Mesenchymal stem cell (in vitro differentiated cells and primary cell): ENCODE data around the gene HOXD11.

Experiments
- DNase-seq: peaks from one replicate; pipeline ENCODE4 v3.0.0-alpha.2; 2013
- H2AFZ ChIP-seq: one replicate; pipeline ENCODE4 v1.6.1; 2013; ENCODE audit warnings: low read depth, mild to moderate bottlenecking, control low read depth, inconsistent platforms, low read length, moderate library complexity
- H2AK5ac ChIP-seq: 2 replicates; pipeline ENCODE4 v1.6.1; 2013; ENCODE audit warnings: low read length, moderate library complexity, mild to moderate bottlenecking, inconsistent platforms; ENCODE audit not compliant: severe bottlenecking
- H2BK120ac ChIP-seq: one replicate; pipeline ENCODE4 v1.6.1; 2013; ENCODE audit warnings: low read depth, mild to moderate bottlenecking, inconsistent platforms, low read length, moderate library complexity
- H2BK12ac ChIP-seq, 2 experiments: one replicate each; pipeline ENCODE4 v1.6.1; 2013; ENCODE audit warnings: inconsistent platforms in 2 of 2, low read length in 2 of 2, mild to moderate bottlenecking in 2 of 2, moderate library complexity in 2 of 2, control low read depth in 1 of 2
- H2BK15ac ChIP-seq: one replicate; pipeline ENCODE4 v1.6.1; 2013; ENCODE audit warnings: mild to moderate bottlenecking, low read depth, inconsistent platforms; ENCODE audit not compliant: poor library complexity, severe bottlenecking
- H2BK5ac ChIP-seq: 2 replicates; pipeline ENCODE4 v1.6.1; 2013; ENCODE audit warnings: low read depth, mild to moderate bottlenecking, low read length, control low read depth, inconsistent platforms; ENCODE audit not compliant: poor library complexity, severe bottlenecking
- H3K14ac ChIP-seq, 2 experiments: one replicate each; pipeline ENCODE4 v1.6.1; 2013; ENCODE audit warnings: inconsistent platforms in 2 of 2, low read length in 2 of 2, control low read depth in 1 of 2, mild to moderate bottlenecking in 1 of 2, moderate library complexity in 1 of 2
- H3K18ac ChIP-seq, 2 experiments: one replicate each; pipeline ENCODE4 v1.6.1; 2013; ENCODE audit warnings: inconsistent platforms in 2 of 2, low read length in 2 of 2, control low read depth in 1 of 2, low read depth in 1 of 2, mild to moderate bottlenecking in 1 of 2
- H3K23ac ChIP-seq, 2 experiments: one replicate each; pipeline ENCODE4 v1.6.1; 2013; ENCODE audit warnings: inconsistent platforms in 2 of 2, low read length in 2 of 2, mild to moderate bottlenecking in 2 of 2, moderate library complexity in 2 of 2, control low read depth in 1 of 2
- H3K27ac ChIP-seq: 2 replicates; pipeline ENCODE4 v1.5.1; 2013; ENCODE audit warnings: mild to moderate bottlenecking, moderate library complexity, low read length, control low read depth, inconsistent platforms; ENCODE audit not compliant: poor library complexity, severe bottlenecking
- H3K27me3 ChIP-seq, 2 experiments: 2 replicates each; pipeline versions ENCODE4 v1.6.1 to v1.7.0; 2013; ENCODE audit warnings: low read length in 2 of 2, mild to moderate bottlenecking in 2 of 2, moderate library complexity in 2 of 2, control low read depth in 1 of 2, inconsistent platforms in 1 of 2; ENCODE audit not compliant: control insufficient read depth in 1 of 2, insufficient read depth in 1 of 2
- H3K36me3 ChIP-seq, 2 experiments: 2 replicates each; pipeline versions ENCODE4 v1.6.1 to v1.7.0; 2013; ENCODE audit warnings: low read length in 2 of 2, control low read depth in 1 of 2, inconsistent platforms in 1 of 2, low read depth in 1 of 2, mild to moderate bottlenecking in 1 of 2; ENCODE audit not compliant: insufficient read depth in 2 of 2, control insufficient read depth in 1 of 2
- H3K4ac ChIP-seq, 2 experiments: one replicate each; pipeline ENCODE4 v1.6.1; 2013; ENCODE audit warnings: inconsistent platforms in 2 of 2, low read length in 2 of 2, mild to moderate bottlenecking in 2 of 2, moderate library complexity in 2 of 2, control low read depth in 1 of 2, low read depth in 1 of 2
- H3K4me1 ChIP-seq: 2 replicates; pipeline ENCODE4 v1.6.1; 2013; ENCODE audit warnings: low read depth, low read length, control low read depth; ENCODE audit not compliant: control insufficient read depth, insufficient read depth
- H3K4me2 ChIP-seq: 2 replicates; pipeline ENCODE4 v1.6.1; 2013; ENCODE audit warnings: low read length, mild to moderate bottlenecking, inconsistent platforms; ENCODE audit not compliant: poor library complexity, severe bottlenecking
- H3K4me3 ChIP-seq, 2 experiments: 2 replicates each; pipeline versions ENCODE4 v1.5.1 to v1.7.0; 2013; ENCODE audit warnings: low read length in 2 of 2, mild to moderate bottlenecking in 2 of 2, control low read depth in 1 of 2, low read depth in 1 of 2; ENCODE audit not compliant: insufficient read depth in 1 of 2
- H3K79me1 ChIP-seq: replicated peaks from 2 replicates; pipeline ENCODE4 v1.6.1; 2013; ENCODE audit warnings: mild to moderate bottlenecking, control low read depth, low read length, inconsistent platforms; ENCODE audit not compliant: poor library complexity, severe bottlenecking
- H3K9ac ChIP-seq: 2 replicates; pipeline ENCODE4 v1.7.0; 2013; ENCODE audit warnings: mild to moderate bottlenecking, low read length, moderate library complexity
- H3K9me3 ChIP-seq: 2 replicates; pipeline ENCODE4 v1.7.0; 2013; ENCODE audit warnings: mild to moderate bottlenecking, low read length; ENCODE audit not compliant: control insufficient read depth
- H4K8ac ChIP-seq: one replicate; pipeline ENCODE4 v1.6.1; 2013; ENCODE audit warnings: inconsistent platforms, mild to moderate bottlenecking, low read length, moderate library complexity
- H4K91ac ChIP-seq: one replicate; pipeline ENCODE4 v1.6.1; 2013; ENCODE audit warnings: mild to moderate bottlenecking, low read length, inconsistent platforms
- WGBS: methylation state at CpG from one replicate; pipeline ENCODE4 v1.1.7; 2013; ENCODE audit warnings: mixed read lengths; 5-methylcytosine and 5-hydroxymethylcytosine counted together

Gene HOXD11

GRCh38 chr2:176098366-176099158, 8.5 kb upstream of the HOXD11 start:
- H3K9me3 ChIP-seq: peaks cover 3% of the 10 kb centered on the region
- no peak overlapping the region for H2AK5ac ChIP-seq
- H4K8ac ChIP-seq: no peak overlapping the region
- H3K18ac ChIP-seq: no peak overlapping the region
- no peak overlapping the region for H3K27ac ChIP-seq
- no peak overlapping the region for H2BK120ac ChIP-seq
- H3K4me1 ChIP-seq: peaks cover 6% of the 10 kb centered on the region
- H2AFZ ChIP-seq: no peak overlapping the region
- H3K4me2 ChIP-seq: no peak overlapping the region
- no peak overlapping the region for H3K23ac ChIP-seq
- DNase-seq: no peak
- H3K36me3 ChIP-seq: no peaks in the 10 kb centered on the region
- H3K79me1 ChIP-seq: no peaks in the 10 kb centered on the region
- 3% methylated on average over 35 of the region's 35 CpGs for WGBS
- H2BK15ac ChIP-seq: no peak overlapping the region
- H3K4ac ChIP-seq: no peak overlapping the region
- no peak overlapping the region for H3K9ac ChIP-seq
- H4K91ac ChIP-seq: no peak overlapping the region
- no peak overlapping the region for H3K14ac ChIP-seq
- H2BK12ac ChIP-seq: no peak overlapping the region
- no peak overlapping the region for H3K4me3 ChIP-seq
- no peak overlapping the region for H2BK5ac ChIP-seq
- peaks cover 97 to 100% of the 10 kb centered on the region in 2 experiments for H3K27me3 ChIP-seq

DNA sequence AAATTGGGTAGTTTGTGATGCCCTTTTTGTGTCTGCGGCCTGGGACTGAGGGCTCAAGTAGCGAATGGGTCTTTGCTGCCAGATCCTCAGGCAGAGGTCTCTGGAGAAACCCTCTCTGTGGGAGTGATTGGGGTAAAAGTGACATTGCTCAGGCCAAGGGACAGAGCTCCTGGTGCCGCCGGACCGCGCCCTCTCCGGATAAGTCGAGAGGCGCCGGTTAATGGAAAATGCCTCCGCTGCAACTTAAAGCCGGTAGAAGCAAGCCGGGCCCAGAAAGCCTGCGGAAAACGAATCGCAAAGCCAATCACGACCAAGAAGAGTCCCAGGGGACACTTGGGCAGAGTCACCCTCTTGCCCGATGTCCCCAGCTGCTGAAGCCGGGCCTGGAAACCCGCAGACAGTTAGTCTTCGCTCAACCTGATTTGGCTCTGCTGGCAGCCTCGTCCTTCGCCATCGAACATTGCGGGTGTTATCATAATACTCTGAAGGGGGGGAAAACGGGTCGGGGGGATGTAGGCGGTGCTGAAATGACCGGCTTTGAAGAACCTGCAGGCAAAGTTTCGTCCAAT, 7.8 kb upstream of the HOXD11 start:
- Histone ChIP-seq H3K79me1 (no peaks in the 10 kb centered on the region), H4K91ac (no peak overlapping the region), H3K36me3 (no peaks in the 10 kb centered on the region), H2BK12ac (no peak overlapping the region), H3K27me3 (peaks cover 97 to 100% of the 10 kb centered on the region in 2 experiments), H3K27ac (no peak overlapping the region), H3K4ac (no peak overlapping the region), H3K23ac (no peak overlapping the region), H2BK120ac (no peak overlapping the region), H2AFZ (no peak overlapping the region), H3K14ac (no peak overlapping the region), H2BK5ac (no peak overlapping the region), H3K4me2 (no peak overlapping the region), H2AK5ac (no peak overlapping the region), H3K9me3 (peaks cover 3% of the 10 kb centered on the region), H2BK15ac (no peak overlapping the region), H3K4me3 (no peak overlapping the region), H3K9ac (no peak overlapping the region), H4K8ac (no peak overlapping the region), H3K18ac (no peak overlapping the region), H3K4me1 (peaks cover 6% of the 10 kb centered on the region)
- WGBS: 3% methylated on average over 29 of the region's 30 CpGs
- no peak for DNase-seq

- Histone ChIP-seq H2BK5ac (no peak within 1 kb of the TSS), H3K4me1 (peaks cover 13% of the 10 kb centered on the region), H4K91ac (no peak within 1 kb of the TSS), H2BK120ac (no peak within 1 kb of the TSS), H3K9me3 (peaks cover 3% of the 10 kb centered on the region), H4K8ac (no peak within 1 kb of the TSS), H3K36me3 (no peaks in the 10 kb centered on the region), H2BK15ac (no peak within 1 kb of the TSS), H3K79me1 (no peaks in the 10 kb centered on the region), H2AK5ac (no peak within 1 kb of the TSS), H2BK12ac (no peak within 1 kb of the TSS), H3K27me3 (peaks cover 97 to 100% of the 10 kb centered on the region in 2 experiments), H3K23ac (no peak within 1 kb of the TSS), H3K4me2 (no peak within 1 kb of the TSS), H3K4me3 (no peak within 1 kb of the TSS), H3K27ac (no peak within 1 kb of the TSS), H2AFZ (no peak within 1 kb of the TSS), H3K18ac (no peak within 1 kb of the TSS), H3K4ac (no peak within 1 kb of the TSS), H3K9ac (no peak within 1 kb of the TSS), H3K14ac (no peak within 1 kb of the TSS)
- DNase-seq: no peak
- WGBS: 4% methylated on average over 70 of the region's 70 CpGs
These were observed 7.1 kb upstream of the HOXD11 start, which contains the start of gene HOXD12 for GRCh38 chr2:176099728-176100546. TSS of gene HOXD12 (plus strand) at chr2:176099795. CDS start at chr2:176099802, 7 bp downstream.
